ENCODE measurements around the gene NAALADL2.
"Not testable (repeated sequence)": the region's sequence is repeated elsewhere in the genome, so short reads cannot be mapped to it uniquely, and the experiment has no call there.

The NAALADL2 gene

DNA sequence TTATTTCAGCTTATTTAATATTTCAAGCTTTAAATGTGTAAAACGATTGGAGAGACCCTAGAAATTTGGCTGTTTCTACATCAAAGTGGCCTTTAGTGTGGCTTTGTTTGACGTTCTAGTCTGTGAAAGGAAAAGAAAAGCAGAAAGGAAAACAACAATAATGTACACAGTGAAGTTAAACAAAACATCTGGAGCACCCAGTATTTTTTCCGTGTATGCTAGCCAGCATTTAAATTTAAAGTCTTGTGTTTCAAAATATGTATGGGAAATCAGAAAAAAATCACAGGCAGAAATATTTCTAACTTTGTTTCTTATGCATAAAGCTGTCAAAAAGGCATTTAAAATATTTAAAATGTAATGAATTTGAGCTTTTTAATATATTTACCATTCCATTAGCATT, 218.1 kb downstream of the NAALADL2 start:
- DNase-seq: no peak

DNA sequence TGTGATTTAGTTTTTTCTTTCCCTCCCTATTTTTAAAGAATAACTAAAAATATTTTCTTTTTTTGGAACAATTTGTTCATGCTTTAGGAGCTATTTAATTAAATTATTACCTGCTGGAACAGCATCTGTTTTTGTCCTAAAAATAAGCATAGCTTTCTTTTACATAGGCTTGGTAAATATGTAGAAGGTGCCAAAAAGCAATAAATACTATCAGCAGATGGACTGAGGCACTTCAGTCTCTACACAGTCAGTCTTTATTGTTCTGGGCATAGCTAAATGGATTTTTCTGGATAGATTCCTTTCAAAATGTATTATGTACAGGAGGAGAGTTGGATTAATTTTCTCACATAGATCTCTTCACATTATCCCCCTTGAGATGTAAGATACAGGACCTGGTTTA, 223.5 kb downstream of the NAALADL2 start:
- DNase-seq: no peak

DNA sequence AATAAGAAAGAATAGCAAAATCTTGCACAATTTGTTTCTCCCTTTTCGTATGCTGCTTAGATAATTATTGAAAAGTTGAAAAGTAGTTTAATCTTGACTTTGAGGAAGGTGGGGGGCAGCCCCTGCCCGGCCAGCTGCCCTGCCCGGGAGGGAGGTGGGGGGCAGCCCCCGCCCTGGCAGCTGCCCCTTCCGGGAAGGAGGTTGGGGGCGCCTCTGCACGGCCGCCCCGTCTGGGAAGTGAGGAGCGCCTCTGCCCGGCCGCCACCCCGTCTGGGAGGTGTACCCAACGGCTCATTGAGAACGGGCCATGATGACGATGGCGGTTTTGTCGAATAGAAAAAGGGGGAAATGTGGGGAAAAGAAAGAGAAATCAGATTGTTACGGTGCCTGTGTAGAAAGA, 228.0 kb downstream of the NAALADL2 start:
- not testable (repeated sequence) for DNase-seq

DNA sequence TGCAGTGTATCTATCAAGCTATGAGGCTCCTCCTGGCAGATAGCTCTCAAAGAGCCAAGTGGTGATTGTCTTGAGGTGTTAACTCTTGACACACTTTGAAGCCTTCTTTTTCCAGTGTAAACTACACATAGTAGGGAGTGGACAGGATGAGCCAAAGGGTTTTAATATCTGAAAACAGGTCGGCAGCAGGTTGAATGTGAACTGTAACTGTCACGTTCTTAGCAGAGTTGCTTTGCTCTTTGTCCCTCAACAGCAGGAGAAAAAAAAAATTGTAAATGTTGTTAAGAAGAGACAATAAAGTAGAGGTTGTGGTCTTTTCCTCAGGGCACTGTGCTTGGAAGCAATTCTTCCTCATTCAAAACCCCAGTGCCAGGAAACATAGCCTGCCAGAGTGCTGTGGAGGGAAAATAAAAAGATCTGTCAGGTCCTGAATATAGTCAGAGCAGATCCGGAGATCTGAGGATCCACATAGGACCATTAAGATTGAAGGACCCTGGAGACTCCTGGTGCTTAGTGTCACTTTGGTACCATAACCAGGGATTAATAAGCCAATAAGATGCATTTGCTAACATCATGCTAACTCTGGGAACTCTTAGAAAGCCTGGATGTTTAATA, 229.7 kb downstream of the NAALADL2 start:
- DNase-seq: no peak

DNA sequence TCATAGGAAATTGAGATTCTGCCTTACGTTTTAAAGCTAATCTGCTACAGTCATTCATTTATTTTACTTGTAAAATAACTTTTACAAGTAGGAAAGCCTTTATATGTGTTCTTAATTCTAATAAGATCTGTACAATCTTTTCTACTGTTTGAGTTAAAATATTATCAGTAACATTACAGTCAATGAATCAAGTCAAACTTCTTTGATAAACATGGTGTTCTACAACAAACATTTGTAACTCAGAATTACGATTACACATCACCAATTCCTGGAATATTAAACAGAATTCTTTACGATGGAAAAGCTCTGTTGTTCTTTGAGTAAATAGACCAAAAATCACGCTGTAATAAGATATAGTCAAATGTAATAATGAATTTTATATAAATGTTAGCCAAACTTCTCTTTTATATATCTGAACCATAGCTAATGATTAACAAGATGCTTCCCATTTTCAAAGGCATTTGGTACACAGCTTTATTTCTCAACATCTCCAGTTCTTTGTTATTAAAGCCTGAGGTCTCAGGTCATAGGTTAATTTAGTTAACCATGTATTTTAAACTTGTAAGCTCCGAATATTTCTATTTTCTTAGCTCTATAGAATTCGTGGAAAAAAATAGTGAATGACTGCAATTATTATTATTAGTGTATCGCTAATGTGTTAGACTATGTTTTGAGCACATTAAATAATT, 232.4 kb downstream of the NAALADL2 start:
- DNase-seq: no peak

DNA sequence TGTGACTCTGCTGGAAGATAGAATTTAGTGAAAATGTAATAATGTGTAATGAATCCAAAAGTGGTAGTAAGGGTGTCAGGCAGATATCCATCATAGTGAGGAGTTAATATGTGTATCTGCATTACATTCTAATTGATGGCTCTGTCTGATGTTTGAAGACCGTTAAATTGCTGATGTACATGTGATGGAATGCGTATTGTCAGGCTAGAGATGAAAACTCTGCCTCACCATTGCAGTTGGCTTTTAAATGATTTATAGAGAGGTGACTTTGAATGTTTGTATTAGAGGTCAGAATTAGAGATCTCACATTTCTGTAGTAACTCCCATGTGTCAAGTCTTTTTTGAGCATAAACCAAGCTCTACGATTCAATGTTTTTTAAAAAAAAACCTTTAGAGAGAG, 234.6 kb downstream of the NAALADL2 start:
- DNase-seq: no peak

DNA sequence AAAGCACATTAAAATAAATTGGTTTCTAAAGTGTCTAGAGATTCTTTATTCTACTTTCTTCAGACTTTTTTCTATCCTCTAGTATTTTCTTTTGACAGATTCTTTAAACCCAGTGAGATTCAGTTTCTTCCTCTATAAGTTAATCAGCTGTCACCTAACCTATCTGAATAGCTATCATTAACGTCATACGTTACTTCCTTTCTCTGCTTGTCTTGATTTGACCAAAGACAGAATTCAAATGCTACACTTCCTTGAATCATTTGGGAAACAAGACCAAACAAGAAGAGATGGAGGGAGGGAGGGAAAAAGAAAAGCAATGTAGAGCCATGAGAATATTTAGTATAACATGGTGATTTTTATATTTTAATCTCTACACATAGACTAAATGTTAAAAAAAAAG, 235.2 kb downstream of the NAALADL2 start:
- DNase-seq: no peak

DNA sequence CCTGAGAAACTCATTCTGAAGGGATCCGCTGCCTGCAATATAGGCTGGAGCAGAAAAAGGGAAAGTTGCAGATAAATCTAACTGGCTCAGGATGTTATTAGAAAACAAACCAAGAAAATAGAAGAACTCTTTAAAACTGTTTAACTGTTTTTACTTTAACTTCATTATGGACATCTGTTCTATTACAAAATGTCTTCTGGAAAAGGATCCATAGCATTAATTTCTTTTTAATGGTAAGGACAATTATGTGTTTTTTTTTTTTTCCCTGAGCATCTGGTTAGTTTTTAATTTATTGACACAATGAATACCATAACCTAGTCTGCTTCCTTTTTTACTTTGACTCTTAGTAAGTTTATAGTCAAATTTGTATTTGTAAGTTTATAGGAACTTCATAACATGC, 239.5 kb downstream of the NAALADL2 start:
- DNase-seq: no peak

DNA sequence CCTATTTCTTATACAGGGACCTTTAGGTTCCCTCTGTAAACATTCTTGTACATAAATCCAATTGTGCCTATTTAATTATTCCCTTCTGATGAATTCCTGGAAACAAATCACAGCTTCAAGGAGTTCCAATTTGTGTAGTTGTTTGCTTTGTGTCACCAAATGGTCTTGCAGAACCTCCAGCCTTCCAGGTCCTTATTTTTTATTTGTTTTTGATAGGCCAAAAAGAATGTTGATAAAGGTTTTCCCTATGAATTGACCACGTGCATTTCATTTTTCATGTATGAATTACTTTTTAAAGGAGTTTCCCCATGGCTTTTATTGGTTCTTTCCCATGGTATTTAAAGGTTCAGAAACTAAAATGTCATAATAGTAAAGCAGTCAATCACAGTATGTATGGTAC, 243.0 kb downstream of the NAALADL2 start:
- no peak for DNase-seq

DNA sequence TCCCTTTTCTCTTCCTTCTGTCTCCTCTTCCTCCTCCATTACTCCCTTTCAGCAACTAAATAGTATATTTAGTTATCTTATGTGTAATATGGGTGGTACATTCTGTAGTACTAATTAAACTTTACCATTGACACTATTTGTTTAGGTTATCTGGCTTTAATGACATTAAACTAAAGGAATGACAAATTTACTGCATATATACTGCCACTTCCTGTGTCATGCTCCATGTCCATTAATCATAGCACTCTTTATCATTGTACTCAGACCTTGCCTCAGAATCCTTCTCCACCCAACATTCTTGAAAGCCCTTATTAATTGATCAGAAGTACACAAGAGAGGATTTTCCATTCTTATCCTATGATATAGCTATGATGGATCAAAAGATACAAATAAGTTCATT, 244.2 kb downstream of the NAALADL2 start:
- no peak for DNase-seq

DNA sequence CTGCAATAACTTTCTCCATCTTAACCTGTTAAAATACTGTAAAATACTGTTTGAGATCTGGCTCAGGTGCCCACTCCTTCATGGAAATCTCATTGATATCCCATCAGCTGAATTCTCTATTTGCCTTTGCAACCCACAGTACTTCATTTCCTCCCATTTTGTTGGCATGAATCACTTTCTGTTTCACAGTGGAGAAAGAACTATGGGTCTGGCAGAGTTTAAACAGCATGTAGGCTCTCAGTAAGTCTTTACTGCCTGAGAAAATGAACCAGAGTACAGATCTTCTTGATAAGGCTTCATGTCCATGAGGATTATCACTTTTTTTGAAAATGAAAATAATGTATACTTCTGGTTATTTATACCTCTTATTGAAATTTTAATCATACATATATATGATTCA, 245.9 kb downstream of the NAALADL2 start:
- DNase-seq: no peak

DNA sequence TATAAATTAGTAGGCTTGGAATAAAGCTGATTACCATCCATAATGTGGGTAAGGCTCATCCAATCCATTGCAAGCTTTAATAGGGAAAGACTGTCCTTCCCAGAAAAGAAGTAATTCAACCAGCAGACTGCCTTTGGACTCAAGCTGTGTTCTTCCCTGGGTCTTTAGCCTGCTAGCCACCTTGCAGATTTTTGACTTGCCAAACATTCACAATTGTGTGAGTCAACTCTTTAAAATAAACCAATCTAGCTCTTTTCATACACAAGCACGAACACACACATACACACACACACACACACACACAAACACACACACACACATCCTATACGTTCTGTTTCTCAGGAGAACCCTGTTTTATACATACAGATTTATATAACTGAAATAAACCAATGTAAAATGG, 248.1 kb downstream of the NAALADL2 start:
- DNase-seq: no peak

DNA sequence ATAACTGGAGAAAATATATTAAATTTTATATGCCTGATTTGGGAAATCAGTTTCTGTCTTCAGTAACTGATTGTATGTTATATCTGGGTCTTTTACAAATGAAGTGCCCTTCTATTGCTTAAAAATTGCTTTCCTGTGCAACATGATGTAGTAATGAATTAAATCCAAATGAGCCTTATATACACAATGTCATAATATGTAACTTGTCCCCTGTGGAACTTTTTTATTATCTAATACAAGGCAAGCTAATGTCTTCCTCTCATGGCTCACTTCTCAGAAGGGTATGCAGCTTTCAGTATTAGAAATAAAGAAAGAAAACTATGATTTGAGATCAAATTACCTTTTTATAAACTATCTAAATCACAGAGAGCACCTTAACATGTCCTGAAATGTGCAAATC, 248.9 kb downstream of the NAALADL2 start:
- DNase-seq: no peak

DNA sequence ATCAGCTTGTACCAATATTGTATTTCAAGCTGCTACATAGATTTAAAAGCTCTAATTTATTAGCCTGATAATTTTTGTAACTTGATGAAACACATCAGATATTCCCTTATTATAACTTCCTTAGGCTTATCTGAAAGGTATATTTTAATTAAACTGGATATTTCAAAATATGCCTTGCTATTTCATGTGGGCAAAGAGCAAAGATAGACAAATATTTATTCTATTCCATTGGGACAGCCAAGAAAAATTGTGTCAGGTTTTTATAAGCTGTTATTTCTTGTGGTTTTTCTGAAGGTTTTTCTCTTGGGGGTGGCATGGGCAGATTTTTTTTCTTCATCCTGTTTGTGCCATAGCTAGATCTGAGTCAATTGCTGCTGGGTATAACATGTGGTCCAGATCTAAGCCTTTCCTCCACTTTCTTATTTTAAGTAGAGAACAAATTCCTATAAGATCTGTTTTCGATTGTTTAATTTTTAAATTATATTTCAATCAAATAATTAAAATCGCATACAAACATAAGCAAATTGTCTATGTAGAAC, 249.5 kb downstream of the NAALADL2 start:
- DNase-seq: no peak

DNA sequence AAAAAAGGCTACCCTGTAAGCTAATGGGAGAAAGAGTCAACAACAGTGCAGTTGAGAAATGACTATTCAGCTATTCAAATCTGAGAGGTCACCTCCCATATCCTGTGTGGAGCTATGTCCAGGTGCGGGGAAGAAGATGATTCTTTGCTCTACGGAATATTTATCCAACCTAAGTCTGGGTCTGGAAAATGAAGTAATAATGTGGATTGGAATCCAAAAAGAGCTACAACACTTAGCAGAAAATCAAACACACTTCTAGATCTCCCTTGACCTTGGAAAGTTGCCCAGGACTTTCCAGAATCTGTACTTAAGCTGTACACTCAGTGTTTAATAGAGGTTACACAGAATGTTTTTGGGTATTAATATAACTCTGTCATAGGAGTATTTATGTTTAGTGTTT, 251.9 kb downstream of the NAALADL2 start:
- no peak for DNase-seq

DNA sequence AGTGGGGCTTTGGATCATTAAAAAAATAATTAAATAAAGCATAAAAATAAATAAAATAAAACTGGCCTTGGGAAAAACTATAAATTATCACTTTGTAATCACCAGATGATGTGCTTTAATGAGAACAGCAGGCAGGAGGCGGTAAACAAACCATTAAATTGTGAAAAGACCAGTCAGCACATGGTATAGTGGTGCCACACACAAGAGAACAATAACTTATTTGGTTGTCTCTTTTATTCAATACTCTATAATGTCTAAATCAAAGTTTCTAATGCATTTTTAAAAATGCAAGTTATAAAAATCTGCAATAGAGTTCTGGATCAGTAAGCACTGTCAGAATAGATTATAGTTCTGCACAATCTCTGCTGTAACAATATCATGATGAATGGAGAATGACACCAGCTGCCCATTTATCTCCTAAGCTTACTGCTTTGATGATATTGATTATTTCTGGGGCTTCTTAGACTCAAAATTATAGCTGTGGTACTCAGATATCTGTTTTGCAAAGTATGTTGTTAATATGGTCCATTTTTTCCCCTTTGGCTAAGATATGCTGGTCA, 259.3 kb downstream of the NAALADL2 start:
- DNase-seq: no peak

DNA sequence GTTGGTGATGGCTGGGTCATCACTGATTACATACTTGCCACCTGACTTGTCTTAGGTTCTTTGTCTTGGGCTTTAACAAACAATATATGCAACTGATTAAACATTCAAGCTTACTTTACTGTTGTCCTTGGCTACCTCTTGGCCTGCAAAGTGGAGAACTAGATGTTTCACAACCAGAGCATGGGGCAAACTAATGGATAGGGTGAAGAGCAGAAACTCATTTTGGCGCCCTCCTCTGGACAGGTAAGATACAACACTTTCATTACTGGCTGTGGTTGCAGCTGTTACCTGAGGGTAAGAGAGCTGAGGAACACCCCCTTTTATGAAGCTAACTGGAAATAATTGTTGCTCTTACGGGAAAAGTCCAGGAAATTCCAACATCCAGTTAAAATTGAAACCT, 262.1 kb downstream of the NAALADL2 start:
- DNase-seq: no peak

DNA sequence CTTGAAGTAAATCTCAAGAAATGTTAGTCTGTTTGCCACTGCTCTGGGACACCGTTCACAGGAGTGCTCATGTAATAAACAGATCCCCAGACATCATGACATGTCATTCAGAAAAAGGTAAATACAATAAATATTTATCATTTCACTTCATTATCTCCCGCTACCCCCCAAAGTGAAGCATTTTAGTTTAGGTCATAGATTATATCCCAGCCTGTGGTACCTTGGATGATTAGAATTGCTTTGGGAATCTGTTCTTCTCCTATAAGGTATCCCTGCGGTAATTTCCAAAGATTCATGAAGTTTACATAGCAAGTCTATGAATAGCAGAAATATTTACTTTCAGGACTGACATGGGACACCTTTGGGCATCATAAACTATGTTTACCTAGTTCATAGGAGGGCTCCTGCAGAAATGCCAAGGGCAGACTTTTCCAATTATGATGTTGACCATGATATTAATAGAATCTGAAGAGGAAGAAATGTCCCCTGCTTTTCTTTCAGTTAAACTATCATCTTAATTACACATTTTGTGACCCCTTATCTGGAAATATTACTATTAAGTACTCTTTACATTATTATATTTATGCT, 268.0 kb downstream of the NAALADL2 start:
- no peak for DNase-seq

DNA sequence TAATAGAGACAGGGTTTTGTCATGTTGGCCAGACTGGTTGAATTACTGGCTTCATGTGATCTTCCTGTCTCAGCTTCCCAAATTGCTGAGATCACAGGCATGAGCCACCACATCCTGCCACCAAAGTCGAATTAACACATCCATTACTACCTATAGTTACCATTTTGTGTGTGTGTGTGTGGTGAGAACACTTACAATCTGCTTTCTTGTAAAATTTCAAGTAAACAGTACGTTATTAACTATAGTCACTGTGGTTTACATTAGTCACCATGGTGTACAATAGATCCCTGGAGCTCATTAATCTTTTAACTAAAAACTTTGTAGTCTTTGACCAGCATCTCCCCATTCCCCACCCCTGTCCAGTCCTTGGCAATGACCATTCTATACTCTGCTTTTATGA, 270.0 kb downstream of the NAALADL2 start:
- DNase-seq: no peak

DNA sequence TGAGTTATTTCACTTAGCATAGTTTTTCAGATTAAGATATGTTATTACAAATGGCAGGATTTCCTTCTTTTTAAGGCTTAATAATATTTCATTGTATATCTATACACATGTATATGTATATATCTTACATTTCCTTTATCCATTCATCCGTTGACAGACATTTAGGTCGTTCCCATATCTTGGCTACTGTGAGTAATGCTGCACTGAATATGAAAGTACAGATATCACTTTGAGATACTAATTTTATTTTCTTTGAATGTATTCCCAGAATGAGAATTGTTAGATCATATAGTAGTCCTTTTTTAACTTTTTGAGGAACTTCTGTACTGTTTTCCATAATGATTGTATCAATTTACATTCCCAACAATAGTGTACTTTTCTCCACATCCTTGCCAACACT, 270.4 kb downstream of the NAALADL2 start:
- no peak for DNase-seq

DNA sequence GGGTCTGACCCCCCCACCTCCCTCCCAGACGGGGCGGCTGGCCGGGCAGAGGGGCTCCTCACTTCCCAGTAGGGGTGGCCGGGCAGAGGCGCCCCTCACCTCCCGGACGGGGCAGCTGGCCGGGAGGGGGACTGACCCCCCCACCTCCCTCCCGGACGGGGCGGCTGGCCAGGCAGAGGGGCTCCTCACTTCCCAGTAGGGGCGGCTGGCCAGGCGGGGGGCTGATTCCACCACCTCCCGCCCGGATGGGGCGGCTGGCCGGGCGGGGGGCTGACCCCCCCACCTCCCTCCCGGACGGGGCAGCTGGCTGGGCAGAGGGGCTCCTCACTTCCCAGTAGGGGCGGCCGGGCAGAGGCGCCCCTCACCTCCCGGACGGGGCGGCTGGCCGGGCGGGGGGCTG, 272.7 kb downstream of the NAALADL2 start:
- DNase-seq: not testable (repeated sequence)

DNA sequence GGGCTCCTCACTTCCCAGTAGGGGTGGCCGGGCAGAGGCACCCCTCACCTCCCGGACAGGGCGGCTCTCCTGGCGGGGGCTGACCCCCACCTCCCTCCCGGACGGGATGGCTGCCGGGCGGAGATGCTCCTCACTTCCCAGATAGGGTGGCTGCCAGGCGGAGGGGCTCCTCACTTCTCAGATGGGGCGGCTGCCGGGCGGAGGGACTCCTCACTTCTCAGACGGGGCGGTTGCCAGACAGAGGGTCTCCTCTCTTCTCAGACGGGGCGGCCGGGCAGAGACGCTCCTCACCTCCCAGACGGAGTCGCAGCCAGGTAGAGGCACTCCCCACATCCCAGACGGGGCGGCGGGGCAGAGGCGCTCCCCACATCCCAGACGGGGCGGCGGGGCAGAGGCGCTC, 273.6 kb downstream of the NAALADL2 start:
- not testable (repeated sequence) for DNase-seq

DNA sequence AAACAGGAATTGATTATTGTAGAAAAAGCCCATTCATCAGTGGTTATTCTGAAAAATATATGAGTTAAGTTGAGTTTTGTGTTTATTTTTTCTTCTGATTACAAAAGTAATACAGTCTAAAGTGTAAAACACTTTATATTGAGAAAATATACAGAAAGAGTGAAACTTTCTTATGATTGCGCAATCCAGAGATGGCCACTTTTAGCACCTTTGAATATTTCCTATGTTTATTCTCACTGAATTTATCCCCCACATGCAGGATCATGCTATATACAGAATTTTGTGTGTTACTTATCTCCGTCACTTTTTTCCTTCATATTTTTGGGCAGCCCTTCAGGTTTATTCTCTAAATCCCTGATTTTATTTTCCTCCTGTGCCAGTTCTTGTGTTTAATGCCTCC, 285.2 kb downstream of the NAALADL2 start:
- DNase-seq: no peak

DNA sequence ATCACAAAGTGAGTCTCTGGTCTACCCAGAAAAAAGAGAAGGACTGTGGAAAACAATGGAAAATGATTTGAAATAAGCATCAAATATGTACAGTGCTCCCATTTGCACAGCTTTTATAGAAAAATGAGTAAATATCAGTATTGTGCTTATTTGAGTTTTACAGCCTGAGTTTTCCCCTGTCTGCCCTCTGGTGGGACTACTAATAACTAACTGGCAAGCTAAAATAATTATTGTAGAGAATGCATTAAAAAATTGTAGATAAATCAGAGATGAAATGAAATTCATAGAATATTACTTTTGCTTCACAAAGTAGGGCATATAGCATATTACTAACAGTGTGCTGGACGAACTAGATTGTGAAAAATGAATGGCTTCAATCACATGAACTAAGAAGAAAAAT, 287.1 kb downstream of the NAALADL2 start:
- no peak for DNase-seq

Measured in CD4-positive, alpha-beta T cell treated with Interleukin-12 subunit alpha and Interleukin-12 subunit beta, for 1 hour (primary cell).